22Rv1 (cell line): ENCODE results near the gene NREP.
A peak's percentile ranks its signal among the peaks of the same experiment; 100 is the strongest.

Experiments
- H3K27ac ChIP-seq: fragments of 450-650 bp; 2 replicates; pipeline ENCODE4 v1.5.1; 2017
- ZFX ChIP-seq: fragments of 450-650 bp; IDR thresholded peaks from 2 replicates; pipeline ENCODE4 v1.6.1; 2017; ENCODE audit warnings: antibody characterized with exemption, borderline replicate concordance
- TF ChIP-seq, protein P1 (sequence below): fragments of 450-650 bp; IDR thresholded peaks from 2 replicates; pipeline ENCODE4 v1.5.1; 2017; ENCODE audit warnings: mild to moderate bottlenecking

Gene NREP

DNA sequence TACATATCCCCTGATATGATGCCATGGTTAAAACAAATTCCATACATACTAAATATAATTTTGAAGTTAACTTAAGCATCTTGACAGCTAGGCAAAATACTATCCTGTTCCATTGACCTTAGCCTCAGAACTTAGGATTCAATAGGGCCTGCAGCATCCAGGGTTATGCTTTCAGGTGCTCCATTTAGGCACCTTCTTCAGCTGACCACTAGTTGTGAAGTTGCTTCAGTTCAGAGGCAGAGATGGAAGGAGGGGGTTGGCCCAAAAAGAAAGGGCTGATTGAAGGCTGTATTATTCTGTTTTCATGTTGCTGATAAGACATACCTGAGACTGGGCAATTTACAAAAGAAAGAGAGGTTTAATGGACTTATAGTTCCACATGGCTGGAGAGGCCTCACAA, 7.0 kb upstream of the NREP start:
- TF ChIP-seq, protein P1, sequence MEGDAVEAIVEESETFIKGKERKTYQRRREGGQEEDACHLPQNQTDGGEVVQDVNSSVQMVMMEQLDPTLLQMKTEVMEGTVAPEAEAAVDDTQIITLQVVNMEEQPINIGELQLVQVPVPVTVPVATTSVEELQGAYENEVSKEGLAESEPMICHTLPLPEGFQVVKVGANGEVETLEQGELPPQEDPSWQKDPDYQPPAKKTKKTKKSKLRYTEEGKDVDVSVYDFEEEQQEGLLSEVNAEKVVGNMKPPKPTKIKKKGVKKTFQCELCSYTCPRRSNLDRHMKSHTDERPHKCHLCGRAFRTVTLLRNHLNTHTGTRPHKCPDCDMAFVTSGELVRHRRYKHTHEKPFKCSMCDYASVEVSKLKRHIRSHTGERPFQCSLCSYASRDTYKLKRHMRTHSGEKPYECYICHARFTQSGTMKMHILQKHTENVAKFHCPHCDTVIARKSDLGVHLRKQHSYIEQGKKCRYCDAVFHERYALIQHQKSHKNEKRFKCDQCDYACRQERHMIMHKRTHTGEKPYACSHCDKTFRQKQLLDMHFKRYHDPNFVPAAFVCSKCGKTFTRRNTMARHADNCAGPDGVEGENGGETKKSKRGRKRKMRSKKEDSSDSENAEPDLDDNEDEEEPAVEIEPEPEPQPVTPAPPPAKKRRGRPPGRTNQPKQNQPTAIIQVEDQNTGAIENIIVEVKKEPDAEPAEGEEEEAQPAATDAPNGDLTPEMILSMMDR = no peak
- TF ChIP-seq ZFX = no peak
- no peak overlapping the region for H3K27ac ChIP-seq

DNA sequence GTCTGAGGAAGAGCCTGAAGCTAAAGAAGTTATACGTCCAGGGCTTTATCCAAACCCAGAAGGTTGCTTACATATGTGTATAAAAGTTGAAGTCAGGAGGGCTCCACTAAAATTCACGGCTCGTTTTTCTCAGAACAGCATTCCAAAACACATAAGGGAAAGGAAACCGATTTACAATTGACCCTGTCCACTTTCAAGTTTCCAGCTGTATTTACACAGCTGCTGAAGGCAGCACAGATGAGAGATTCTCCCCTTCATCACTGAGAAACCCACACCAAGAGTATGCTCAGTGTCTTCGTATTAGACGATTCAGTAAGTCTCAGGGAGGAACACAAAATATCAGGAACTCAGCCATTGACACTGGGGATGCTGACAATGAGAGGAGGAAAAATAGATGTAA, 5.9 kb upstream of the NREP start:
- TF ChIP-seq, protein P1 = no peak
- no peak for TF ChIP-seq ZFX
- no peak overlapping the region for H3K27ac ChIP-seq

DNA sequence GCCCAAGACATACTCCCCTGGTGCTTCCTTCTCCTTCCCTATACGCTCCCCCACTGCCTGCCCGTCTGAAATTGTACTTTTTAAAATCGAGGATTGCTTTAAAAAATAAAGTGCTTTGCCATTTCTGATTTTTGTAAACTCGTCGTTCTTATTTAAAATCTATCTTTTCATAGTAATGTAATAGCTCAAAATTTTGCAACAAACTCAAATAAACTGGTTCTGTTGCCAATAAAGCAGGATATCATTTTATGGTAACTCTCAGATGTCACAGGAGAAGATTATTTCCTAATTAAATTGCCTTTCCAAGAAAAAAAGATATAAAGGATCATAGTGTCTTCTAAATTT, 1.3 kb upstream of the NREP start:
- TF ChIP-seq, protein P1 = no peak
- TF ChIP-seq ZFX = no peak
- H3K27ac ChIP-seq = peak overlapping the region; percentile 94

DNA sequence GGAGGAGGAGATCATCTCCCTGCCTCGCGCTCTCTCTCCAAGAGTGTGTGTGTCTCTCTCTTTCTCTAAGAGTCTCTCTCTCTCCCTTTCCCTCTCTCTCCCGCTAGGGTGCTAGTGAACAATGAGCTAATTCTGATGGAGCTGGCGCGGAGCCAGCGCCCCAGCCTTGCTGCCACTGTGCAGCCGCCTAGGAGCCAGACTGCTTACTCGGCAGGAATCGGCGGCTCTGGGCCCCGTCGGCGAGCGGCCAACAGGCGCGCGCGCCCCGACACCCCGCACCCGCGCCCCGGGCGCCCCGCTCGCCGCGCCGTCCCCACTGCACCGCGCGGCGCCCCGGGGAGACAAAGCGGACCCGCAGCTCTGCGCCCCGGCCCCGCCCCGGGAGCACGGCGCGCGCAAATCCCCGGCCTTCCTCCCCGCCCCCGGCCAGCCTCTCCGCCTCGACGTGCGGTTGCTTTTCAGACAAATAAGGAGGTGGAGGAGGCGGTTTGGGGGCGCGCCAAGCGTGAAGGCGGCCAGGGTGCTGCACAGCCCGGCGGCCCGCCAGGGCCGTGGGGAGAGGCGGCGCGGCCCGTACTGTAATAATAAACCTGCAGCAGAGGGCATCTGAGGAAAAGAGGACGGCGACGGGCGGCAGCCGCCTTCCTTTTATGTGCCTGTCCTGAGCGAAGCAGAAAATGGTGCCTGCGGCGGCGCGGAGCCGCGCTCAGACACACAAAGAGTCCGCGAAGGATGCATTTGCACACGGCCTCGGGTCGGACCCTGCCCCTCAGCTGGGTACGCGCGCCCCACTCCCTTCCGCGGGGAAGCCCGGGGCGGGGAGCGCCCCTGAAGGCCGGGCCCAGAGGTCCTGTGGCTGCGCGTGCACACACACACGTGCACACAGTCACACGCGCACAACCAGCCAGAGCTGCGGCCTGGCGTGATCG, 625 bp upstream of the NREP start:
- peak overlapping the region; percentile 94 for H3K27ac ChIP-seq
- TF ChIP-seq, protein P1 = peak; percentile 8; the same call in 1 of the 2 replicates
- no peak for TF ChIP-seq ZFX

DNA sequence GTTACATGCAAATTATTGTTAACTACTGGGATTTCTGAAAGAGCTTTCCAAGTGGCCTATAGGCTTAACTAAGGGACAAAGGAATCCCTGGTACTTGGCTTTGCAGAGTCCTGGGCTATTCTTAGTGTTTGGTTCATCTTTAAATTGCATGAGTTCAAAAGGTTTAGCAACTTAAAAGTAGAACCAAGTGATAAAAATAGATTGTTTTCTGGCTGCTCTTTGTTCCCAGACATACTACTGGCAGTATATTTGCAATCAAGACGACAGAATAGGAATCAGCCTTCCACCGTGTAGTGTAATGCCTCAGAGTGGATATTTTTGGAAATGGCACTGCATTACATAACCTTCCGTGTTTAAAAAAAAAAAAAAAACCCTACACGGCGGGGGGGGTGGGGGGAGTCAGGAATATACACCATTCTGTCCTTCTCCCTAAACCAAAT, 1.0 kb downstream of the NREP start:
- no peak for TF ChIP-seq ZFX
- TF ChIP-seq, protein P1 = no peak
- H3K27ac ChIP-seq = no peak overlapping the region

DNA sequence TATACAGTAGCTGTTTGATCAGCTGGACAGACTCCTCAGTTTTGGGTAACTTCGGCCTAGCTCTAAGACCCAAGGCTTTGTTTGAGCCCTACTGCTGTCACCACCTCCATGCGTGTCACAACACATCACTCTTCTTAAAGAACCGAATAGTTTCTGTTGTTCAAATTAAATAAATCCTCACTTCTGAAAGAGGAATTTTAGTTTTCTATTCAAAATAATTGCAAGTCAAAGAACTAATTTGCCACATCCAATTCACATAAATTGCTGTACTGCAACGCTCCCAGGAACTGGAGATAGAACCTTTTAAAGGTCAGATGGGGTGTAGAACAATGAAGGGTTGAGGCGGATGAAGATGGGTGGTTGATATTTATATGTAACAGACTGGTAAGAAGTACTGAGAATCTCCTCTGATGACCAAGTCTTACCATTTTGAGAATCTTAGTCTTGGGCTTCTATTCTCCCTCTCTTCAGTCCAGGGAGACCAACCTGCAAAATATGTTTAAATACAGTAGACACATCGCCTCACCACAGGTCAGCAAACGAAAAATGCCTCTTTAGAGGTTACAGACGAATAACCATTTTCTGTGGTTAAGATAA, 1.6 kb downstream of the NREP start:
- no peak for TF ChIP-seq ZFX
- TF ChIP-seq, protein P1 = no peak
- H3K27ac ChIP-seq = no peak overlapping the region

DNA sequence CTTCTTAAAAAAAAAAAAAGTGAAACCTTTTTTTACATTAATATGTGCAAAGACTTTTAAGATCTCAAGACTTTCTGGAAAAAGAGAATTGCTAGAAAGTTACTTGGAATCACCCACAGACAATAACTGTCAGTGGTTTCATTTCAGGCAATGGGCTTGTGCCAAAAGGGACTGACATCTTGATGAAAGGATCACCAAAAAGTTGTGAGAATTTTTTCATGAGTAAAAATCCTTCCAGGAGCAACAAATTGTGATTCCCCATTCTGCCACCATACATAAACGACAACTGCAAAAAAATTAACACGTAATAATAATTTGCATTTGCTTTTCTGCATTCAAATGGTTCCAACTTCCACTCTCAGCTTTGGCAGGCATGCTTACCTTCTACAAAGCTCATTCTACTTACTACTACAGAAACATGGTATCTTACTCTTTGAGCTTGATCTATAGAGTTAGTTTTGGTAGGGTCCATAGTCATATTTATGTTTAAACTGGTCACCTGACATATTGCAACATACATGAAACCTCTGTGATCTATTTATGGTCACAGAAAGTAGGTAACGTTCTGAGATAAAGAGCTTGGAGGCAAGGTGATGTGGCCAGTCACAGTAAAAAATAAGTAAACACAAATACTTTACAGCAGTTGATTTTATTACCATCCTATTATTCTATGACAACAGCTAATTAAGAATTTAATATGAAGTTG, 3.0 kb downstream of the NREP start:
- no peak overlapping the region for H3K27ac ChIP-seq
- TF ChIP-seq, protein P1 = no peak
- TF ChIP-seq ZFX = no peak
